CD4-positive, alpha-beta T cell treated with Interleukin-4 for 4 hours (primary cell): ENCODE data around the gene ZDHHC17.

Source experiments
- DNase-seq: peaks from one replicate; pipeline ENCODE4 v3.0.0-alpha.2; 2020

The ZDHHC17 gene

DNA sequence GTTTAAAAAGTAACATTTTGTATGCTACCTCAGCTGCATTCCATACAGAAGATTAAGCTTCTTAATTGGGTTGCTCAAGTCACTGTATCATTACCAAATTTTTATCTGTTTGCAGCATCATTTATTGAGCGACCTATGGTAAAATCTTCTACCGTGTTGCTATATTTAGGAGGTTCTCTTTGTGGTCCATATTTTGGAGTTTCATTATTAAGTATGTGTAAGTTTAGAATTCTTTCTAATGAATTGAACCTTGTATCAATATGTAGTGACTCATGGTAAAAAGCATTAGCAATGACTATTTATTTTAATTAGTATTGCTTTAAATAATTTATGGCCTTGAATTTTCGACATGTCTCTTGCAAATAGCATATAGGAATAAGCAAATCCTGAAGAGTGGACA is 72.7 kb downstream of the ZDHHC17 start:
- DNase-seq, result no peak

DNA sequence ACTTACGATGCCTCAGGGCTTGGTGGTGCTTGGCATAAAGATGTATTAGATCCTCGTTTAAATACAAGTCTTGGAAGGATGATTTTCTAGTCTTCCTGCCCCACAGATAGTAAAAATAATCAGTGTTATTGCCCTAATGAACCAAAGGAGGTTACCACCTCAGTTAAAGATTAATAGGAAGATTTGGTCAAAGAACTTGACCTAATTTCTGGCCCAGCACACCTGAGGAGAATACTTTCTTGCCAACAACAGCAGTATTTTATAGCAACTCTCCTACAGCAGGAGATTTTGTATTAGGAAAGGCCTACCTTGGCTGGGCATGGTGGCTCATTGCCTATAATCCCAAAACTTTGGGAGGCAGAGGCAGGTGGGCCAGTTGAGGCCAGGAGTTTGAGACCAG is 83.3 kb downstream of the ZDHHC17 start:
- DNase-seq, result no peak

GRCh38 chr12:76848132-76848531 is 84.2 kb downstream of the ZDHHC17 start:
- DNase-seq, result no peak

DNA sequence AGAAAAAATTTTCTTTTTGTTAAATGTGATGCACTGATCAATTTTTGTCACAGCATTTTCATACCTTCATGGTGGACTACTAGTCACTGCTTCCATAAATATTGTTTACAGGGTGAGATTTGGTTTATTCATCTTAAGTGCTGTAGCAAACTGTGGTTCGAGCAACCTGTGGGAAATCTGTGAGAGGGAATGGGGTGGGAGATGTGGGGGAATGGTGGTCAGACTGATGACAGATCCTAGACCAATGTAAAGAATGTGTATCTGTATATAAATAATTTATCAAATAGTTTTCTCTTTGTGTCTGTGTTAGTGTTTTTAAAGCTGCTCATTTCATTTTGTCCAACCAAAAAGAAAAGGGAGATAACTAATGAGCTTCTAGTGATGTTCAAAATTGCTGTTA is 88.2 kb downstream of the ZDHHC17 start:
- no peak for DNase-seq

DNA sequence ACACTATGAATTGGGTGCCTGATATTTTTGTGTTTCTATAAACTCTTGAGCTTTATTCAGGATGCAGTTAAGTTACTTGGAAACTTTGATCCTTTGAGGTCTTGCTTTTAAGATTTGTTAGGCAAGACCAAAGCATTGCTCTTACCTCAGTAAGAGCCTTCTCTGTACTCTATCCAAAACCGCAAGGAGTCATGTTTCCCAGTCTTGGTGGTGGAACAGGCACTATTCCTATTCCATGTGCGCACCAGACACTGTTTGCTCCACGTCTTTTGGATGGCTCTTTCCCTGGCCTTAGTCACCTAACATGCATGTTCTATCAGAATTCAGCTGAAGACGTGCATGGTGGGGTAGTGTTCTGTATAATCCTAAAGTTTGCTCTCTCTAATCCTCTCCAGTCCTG is 91.4 kb downstream of the ZDHHC17 start:
- no peak for DNase-seq

- DNase-seq, result no peak
These were observed 92.2 kb downstream of the ZDHHC17 start for GRCh38 chr12:76856018-76856644.

GRCh38 chr12:76859611-76860010 is 95.7 kb downstream of the ZDHHC17 start:
- DNase-seq, result no peak

DNA sequence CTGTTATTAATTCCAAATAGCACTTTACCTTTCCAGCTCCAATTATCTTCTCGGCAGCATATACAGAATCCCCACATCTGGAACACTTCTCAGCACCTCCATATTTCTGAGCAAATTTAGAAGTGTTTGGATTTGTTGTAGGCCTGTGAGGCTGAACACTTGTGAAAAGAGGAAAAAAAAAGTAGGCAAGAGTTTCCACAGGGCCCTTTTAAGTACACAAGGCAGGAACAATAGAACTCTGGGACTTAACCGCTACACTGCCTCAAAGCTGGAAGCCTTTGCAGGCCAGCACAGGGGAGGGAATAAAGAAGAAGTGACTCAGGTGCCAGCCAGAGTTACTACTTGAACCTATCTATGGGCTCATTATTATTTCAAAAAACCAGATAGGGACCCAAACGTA is 96.3 kb downstream of the ZDHHC17 start:
- DNase-seq, result no peak

DNA sequence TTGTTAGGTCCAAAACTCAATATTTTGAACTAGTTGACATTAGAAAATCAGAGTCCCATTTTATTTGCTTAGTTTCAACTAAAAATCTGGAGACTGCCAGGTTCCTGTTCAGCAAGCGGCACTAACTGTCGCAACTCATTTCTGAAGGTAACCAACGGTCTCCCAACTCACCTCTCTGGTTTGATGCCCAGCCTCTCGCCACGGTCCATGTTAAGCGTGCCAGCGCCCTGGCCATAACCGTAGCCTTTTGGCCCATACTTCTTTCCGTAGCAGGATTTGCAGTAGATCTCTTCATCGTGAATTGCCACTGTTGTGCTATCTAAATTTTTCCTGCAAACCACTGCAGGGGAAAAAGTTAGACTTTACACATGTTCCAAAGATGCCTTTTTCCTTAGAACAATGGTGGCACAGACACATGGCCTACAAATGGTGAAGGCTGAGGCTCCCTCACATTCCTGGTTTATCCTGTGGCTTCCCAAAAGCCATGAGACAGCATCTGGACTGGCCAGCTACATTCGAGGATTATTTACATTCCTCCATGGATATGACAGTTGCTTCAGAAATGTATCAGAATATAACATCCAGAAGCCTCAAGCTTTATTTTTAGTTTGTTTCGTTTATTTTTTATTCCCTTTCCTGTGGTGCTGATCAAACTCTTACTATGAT is 99.2 kb downstream of the ZDHHC17 start:
- no peak for DNase-seq

DNA sequence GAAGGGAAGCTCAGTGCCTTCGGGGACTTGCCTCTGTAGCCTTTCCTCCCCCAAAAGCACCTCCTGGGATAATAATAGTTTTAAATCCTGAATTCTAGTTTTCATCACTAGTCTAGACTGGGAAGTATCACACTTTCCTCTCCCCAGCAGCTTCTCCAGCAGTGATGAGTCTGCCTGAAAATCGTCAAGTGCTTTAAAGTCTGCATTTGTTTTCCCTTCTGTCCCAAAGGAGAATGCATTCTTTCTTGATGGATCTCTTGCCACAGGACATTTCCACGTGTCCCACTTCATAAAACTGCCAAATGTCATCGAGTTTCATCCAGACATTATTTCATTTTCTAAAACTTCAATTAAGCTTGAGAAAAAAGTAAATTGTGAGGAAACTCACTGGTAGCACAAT is 99.9 kb downstream of the ZDHHC17 start:
- no peak for DNase-seq

DNA sequence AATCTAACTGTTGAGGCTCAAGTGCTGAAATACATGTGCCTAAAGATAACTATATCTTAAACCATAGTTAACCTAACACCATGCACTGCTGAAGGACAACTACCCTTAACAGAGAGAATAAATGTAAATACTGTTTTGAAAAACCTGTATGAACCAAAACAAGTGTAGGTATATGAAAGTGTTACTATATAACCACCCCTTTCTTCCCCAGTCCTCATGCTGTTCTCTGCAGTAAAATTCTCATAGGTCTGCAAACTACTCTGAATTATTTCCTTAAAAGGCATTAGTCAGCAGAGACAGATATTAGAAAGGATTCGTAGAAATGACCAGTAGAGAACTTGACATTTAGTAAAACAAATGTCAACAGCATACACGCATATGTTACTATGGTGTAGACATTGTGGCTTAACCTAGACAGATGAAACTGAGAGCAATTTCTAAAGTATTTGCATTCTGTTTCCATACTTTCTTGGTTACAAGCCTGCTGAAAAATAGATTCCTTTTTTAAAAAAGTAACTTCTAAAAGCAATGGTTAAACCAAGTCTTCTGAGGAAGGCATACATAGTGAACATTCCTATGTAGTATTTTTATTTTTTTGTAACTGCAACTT is 101.0 kb downstream of the ZDHHC17 start:
- no peak for DNase-seq

GRCh38 chr12:76866151-76866567 is 102.2 kb downstream of the ZDHHC17 start:
- DNase-seq, result no peak

DNA sequence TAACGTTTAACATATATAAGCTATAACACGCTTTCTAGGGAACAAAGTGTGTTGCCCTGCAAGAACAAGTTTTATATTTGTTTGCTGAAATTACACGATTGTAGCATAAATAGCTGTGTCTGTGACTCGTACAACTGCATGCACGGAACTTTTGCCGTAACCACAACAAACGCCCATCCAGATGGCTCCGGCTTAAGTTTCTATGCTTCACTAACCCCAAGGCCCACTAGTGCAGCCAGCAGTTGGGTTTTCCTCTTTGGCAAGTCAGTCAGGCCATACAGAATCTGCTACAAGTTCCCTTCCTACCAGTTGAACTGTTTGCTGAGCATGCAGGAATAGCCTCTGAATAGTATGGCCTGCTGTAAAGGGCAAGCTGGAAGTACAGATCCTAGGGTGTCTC is 102.8 kb downstream of the ZDHHC17 start:
- no peak for DNase-seq

DNA sequence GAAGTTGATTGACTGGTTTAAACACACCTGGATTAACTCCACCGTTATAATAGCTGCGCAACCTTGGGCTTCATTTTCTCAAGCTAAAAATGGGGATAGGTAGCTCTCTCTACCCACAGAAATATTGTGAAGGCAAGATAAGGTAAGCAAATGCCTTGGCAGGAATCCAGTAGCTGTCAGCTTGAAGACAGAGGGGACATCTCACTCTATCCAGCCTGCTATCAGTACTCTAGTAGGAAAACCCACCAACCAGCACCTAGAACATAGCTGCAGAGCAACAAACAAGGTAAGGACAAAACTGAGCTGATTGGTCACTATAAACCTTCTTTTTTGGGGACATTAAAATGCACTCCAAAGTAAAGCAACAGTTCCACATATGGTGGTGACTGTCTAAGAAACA is 107.2 kb downstream of the ZDHHC17 start:
- no peak for DNase-seq

DNA sequence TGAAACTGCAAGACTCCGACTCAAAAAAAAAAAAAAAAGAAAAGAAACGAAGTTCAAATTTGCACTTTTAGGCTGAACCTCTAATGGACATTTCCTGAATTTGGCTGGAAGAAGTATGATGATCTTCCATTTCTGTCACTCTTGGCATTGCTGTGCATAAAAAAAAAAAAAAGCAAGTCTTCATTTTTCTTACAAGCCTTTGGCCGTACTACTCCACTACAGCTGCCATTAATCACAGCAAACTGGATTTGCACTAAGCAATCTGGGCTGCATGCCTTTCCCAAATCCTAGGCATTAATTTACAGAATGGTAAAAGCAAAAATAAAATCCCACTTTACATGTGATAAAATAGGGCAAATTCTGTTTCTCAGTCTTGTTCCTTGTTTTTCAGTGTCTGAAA is 107.8 kb downstream of the ZDHHC17 start:
- no peak for DNase-seq

DNA sequence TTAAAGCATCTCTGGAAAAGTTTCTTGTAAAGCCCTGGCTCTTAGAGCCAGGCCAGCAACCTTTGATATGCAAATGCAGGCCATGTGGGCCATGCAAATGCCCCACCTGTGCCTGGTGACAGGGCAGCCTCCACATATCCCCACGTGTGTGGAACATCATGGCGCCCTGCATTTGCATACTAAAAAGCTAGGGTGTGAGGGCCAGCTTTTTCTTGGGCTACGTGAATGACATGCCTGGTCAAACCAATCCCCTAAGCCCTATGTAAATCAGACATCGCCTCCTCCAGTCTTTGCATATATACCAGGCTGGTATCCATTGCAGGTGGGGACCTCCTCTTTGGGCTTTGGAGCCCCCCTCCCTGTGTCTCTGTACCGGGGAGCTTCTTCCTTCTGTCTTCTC is 108.5 kb downstream of the ZDHHC17 start:
- no peak for DNase-seq

- no peak for DNase-seq
These were observed 110.1 kb downstream of the ZDHHC17 start for GRCh38 chr12:76874027-76874426.

- DNase-seq, result no peak
These were observed 110.7 kb downstream of the ZDHHC17 start for GRCh38 chr12:76874491-76875190.

- DNase-seq, result no peak
These were observed 112.8 kb downstream of the ZDHHC17 start for GRCh38 chr12:76876696-76877229.

GRCh38 chr12:76878099-76878898 is 114.4 kb downstream of the ZDHHC17 start:
- no peak for DNase-seq

- DNase-seq, result peak; percentile 38
These were observed 115.2 kb downstream of the ZDHHC17 start, which contains the start of gene CSRP2 for GRCh38 chr12:76878899-76879709. CSRP2 (minus strand) TSS chr12:76879019; CDS start chr12:76866260, 12,759 bp downstream.
